ENCODE measurements around the gene FETUB.

Gene FETUB

DNA sequence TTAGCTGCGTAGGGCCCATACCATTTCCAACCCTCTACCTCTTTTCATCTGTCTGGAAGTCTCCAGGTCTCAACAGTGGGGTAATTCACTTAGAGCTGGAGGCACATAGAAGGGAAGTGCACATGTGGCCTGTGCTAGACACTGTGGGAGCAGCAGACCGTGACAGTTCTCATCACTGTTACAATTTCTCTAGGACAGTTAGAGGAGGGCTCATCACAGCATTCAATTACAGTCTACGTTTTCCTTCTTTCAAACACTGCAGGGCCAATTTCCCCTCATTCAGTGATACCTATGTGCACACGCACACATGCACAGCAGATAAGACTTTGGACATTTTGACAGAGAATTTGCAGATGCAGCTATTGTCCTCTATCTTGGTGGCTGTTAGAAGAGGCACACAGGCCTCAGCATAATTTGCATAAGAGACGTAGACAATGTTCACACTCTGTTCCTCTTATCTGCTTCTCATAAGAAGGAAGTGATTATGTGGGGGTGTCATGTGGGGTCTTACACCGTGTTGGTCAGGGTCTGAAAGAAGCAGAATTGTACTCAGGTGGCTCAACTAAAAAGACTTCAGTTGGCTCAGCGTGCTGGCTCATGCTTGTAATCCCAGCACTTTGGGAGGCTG, 13.0 kb downstream of the FETUB start:
- Histone ChIP-seq H2AK5ac (ENCODE audit: low read length) (no peak overlapping the region), H3K4me2 (ENCODE audit: low read length) (no peak overlapping the region), H3K79me1 (ENCODE audit: low read length) (no peaks in the 10 kb centered on the region), H3K14ac (ENCODE audit: low read length) (no peak overlapping the region), H3K27me3 (ENCODE audit: insufficient read depth, low read length) (no peaks in the 10 kb centered on the region), H3K36me3 (ENCODE audit: control insufficient read depth in 1 of 2, insufficient read depth in 2 of 2, low read length in 2 of 2) (no peaks in the 10 kb centered on the region), H4K8ac (ENCODE audit: low read depth, low read length) (no peak overlapping the region), H3K18ac (ENCODE audit: low read length) (no peak overlapping the region), H3K23ac (ENCODE audit: low read length) (no peak overlapping the region), H2BK12ac (ENCODE audit: low read length) (no peak overlapping the region), H2BK5ac (ENCODE audit: low read depth, low read length, poor library complexity) (no peak overlapping the region), H3K4ac (ENCODE audit: low read depth, low read length) (no peak overlapping the region), H4K12ac (ENCODE audit: low read depth, low read length) (no peak overlapping the region), H3K79me2 (ENCODE audit: control insufficient read depth, insufficient read depth, low read length, poor library complexity) (no peaks in the 10 kb centered on the region), H3K9ac (ENCODE audit: low read length) (no peak overlapping the region), H3K4me1 (ENCODE audit: control insufficient read depth in 1 of 2, insufficient read depth in 2 of 2, low read length in 2 of 2) (no peaks in the 10 kb centered on the region), H3K27ac (ENCODE audit: low read depth, low read length) (no peak overlapping the region), H4K91ac (ENCODE audit: low read depth, low read length) (no peak overlapping the region), H2AFZ (ENCODE audit: insufficient read depth, low read length, poor library complexity) (no peak overlapping the region), H3K9me3 (ENCODE audit: insufficient read depth, low read depth, low read length) (no peaks in the 10 kb centered on the region), H2BK120ac (ENCODE audit: insufficient read depth, low read length, poor library complexity) (no peak overlapping the region), H3K4me3 (ENCODE audit: low read depth, low read length) (no peak overlapping the region)
- DNase-seq = no peak
- WGBS (ENCODE audit: extremely low coverage, insufficient coverage, insufficient read length) = no CpG with 5 or more reads among the region's 7 CpGs

DNA sequence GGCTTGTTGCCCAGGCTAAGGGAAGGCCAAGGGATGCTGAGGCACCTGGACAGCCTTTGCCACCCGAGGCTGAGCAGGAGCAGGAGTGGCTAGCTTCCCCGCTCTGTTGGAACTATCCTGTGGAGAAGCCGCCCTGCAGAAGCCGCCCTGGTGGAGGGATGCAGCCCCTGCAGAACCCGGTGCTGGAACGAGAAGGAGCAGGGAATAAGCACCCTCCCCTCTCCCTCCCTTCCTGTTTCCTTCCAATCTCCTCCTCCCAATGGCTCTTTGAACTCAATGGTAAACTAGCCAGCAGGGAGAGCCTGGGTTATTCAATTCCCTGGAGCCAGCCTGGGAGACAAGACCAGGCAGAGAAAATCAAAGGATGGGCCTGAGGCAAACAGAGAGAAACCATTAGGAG, 13.8 kb downstream of the FETUB start:
- Histone ChIP-seq H3K4me2 (ENCODE audit: low read length) (no peak overlapping the region), H3K27ac (ENCODE audit: low read depth, low read length) (no peak overlapping the region), H3K79me2 (ENCODE audit: control insufficient read depth, insufficient read depth, low read length, poor library complexity) (no peaks in the 10 kb centered on the region), H3K4me1 (ENCODE audit: control insufficient read depth in 1 of 2, insufficient read depth in 2 of 2, low read length in 2 of 2) (no peaks in the 10 kb centered on the region), H3K79me1 (ENCODE audit: low read length) (no peaks in the 10 kb centered on the region), H2AK5ac (ENCODE audit: low read length) (no peak overlapping the region), H3K9ac (ENCODE audit: low read length) (no peak overlapping the region), H3K27me3 (ENCODE audit: insufficient read depth, low read length) (no peaks in the 10 kb centered on the region), H3K18ac (ENCODE audit: low read length) (no peak overlapping the region), H2AFZ (ENCODE audit: insufficient read depth, low read length, poor library complexity) (no peak overlapping the region), H4K12ac (ENCODE audit: low read depth, low read length) (no peak overlapping the region), H2BK12ac (ENCODE audit: low read length) (no peak overlapping the region), H3K4ac (ENCODE audit: low read depth, low read length) (no peak overlapping the region), H2BK120ac (ENCODE audit: insufficient read depth, low read length, poor library complexity) (no peak overlapping the region), H3K23ac (ENCODE audit: low read length) (no peak overlapping the region), H3K36me3 (ENCODE audit: control insufficient read depth in 1 of 2, insufficient read depth in 2 of 2, low read length in 2 of 2) (no peaks in the 10 kb centered on the region), H3K14ac (ENCODE audit: low read length) (no peak overlapping the region), H4K8ac (ENCODE audit: low read depth, low read length) (peak overlapping the region; percentile 50), H3K9me3 (ENCODE audit: insufficient read depth, low read depth, low read length) (no peaks in the 10 kb centered on the region), H4K91ac (ENCODE audit: low read depth, low read length) (no peak overlapping the region), H3K4me3 (ENCODE audit: low read depth, low read length) (no peak overlapping the region), H2BK5ac (ENCODE audit: low read depth, low read length, poor library complexity) (no peak overlapping the region)
- DNase-seq = no peak
- WGBS (ENCODE audit: extremely low coverage, insufficient coverage, insufficient read length) = no CpG with 5 or more reads among the region's 6 CpGs

- H3K79me2 ChIP-seq (ENCODE audit: control insufficient read depth, insufficient read depth, low read length, poor library complexity) = no peaks in the 10 kb centered on the region
- no peak overlapping the region for H2BK12ac ChIP-seq (ENCODE audit: low read length)
- no peak overlapping the region for H2BK120ac ChIP-seq (ENCODE audit: insufficient read depth, low read length, poor library complexity)
- no peak overlapping the region for H3K9ac ChIP-seq (ENCODE audit: low read length)
- H3K27ac ChIP-seq (ENCODE audit: low read depth, low read length) = no peak overlapping the region
- no peaks in the 10 kb centered on the region for H3K79me1 ChIP-seq (ENCODE audit: low read length)
- no peak overlapping the region for H2AK5ac ChIP-seq (ENCODE audit: low read length)
- no peak overlapping the region for H3K23ac ChIP-seq (ENCODE audit: low read length)
- H4K91ac ChIP-seq (ENCODE audit: low read depth, low read length) = no peak overlapping the region
- peak overlapping the region; percentile 25 for H3K4me2 ChIP-seq (ENCODE audit: low read length)
- WGBS (ENCODE audit: extremely low coverage, insufficient coverage, insufficient read length) = no CpG with 5 or more reads among the region's 7 CpGs
- no peak overlapping the region for H3K18ac ChIP-seq (ENCODE audit: low read length)
- no peaks in the 10 kb centered on the region for H3K9me3 ChIP-seq (ENCODE audit: insufficient read depth, low read depth, low read length)
- no peak overlapping the region for H2AFZ ChIP-seq (ENCODE audit: insufficient read depth, low read length, poor library complexity)
- H4K12ac ChIP-seq (ENCODE audit: low read depth, low read length) = no peak overlapping the region
- H3K4me3 ChIP-seq (ENCODE audit: low read depth, low read length) = no peak overlapping the region
- H4K8ac ChIP-seq (ENCODE audit: low read depth, low read length) = no peak overlapping the region
- H3K4ac ChIP-seq (ENCODE audit: low read depth, low read length) = no peak overlapping the region
- no peak overlapping the region for H3K14ac ChIP-seq (ENCODE audit: low read length)
- DNase-seq = no peak
- H2BK5ac ChIP-seq (ENCODE audit: low read depth, low read length, poor library complexity) = no peak overlapping the region
- no peaks in the 10 kb centered on the region for H3K27me3 ChIP-seq (ENCODE audit: insufficient read depth, low read length)
- H3K36me3 ChIP-seq (ENCODE audit: control insufficient read depth in 1 of 2, insufficient read depth in 2 of 2, low read length in 2 of 2) = no peaks in the 10 kb centered on the region
- peaks cover 2 to 5% of the 10 kb centered on the region in 2 experiments for H3K4me1 ChIP-seq (ENCODE audit: control insufficient read depth in 1 of 2, insufficient read depth in 2 of 2, low read length in 2 of 2)
Measured at GRCh38 chr3:186663361-186664118, 23.3 kb downstream of the FETUB start.

DNA sequence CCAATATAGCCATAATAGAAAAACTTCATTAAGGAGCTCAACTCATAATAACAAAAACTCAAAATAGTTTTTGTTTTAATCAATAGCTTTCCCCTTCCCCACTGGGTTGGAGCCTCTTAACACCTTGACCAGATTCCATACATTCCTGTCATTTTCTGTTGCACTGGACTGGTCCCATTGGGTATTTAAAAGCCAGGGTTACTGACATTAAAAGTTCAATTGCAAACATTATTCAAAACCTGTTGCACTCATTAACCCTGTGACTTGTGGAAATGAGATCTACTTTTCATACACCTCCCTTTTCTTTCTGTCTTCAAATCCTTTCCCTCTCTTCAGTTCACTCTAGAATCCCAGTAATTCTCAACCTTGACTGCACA, 23.9 kb downstream of the FETUB start:
- Histone ChIP-seq H4K8ac (ENCODE audit: low read depth, low read length) (no peak overlapping the region), H3K4ac (ENCODE audit: low read depth, low read length) (no peak overlapping the region), H4K12ac (ENCODE audit: low read depth, low read length) (no peak overlapping the region), H3K4me1 (ENCODE audit: control insufficient read depth in 1 of 2, insufficient read depth in 2 of 2, low read length in 2 of 2) (peaks cover 2 to 5% of the 10 kb centered on the region in 2 experiments), H4K91ac (ENCODE audit: low read depth, low read length) (no peak overlapping the region), H3K79me1 (ENCODE audit: low read length) (no peaks in the 10 kb centered on the region), H3K23ac (ENCODE audit: low read length) (no peak overlapping the region), H2AK5ac (ENCODE audit: low read length) (no peak overlapping the region), H3K79me2 (ENCODE audit: control insufficient read depth, insufficient read depth, low read length, poor library complexity) (no peaks in the 10 kb centered on the region), H3K9me3 (ENCODE audit: insufficient read depth, low read depth, low read length) (no peaks in the 10 kb centered on the region), H2BK12ac (ENCODE audit: low read length) (no peak overlapping the region), H3K27ac (ENCODE audit: low read depth, low read length) (no peak overlapping the region), H2AFZ (ENCODE audit: insufficient read depth, low read length, poor library complexity) (no peak overlapping the region), H3K27me3 (ENCODE audit: insufficient read depth, low read length) (no peaks in the 10 kb centered on the region), H2BK120ac (ENCODE audit: insufficient read depth, low read length, poor library complexity) (no peak overlapping the region), H3K4me3 (ENCODE audit: low read depth, low read length) (no peak overlapping the region), H3K18ac (ENCODE audit: low read length) (no peak overlapping the region), H3K36me3 (ENCODE audit: control insufficient read depth in 1 of 2, insufficient read depth in 2 of 2, low read length in 2 of 2) (no peaks in the 10 kb centered on the region), H3K4me2 (ENCODE audit: low read length) (peak overlapping the region; percentile 25), H3K9ac (ENCODE audit: low read length) (no peak overlapping the region), H2BK5ac (ENCODE audit: low read depth, low read length, poor library complexity) (no peak overlapping the region), H3K14ac (ENCODE audit: low read length) (no peak overlapping the region)
- DNase-seq = no peak

All from trophoblast cell (in vitro differentiated cells and primary cell).